Hematopoietic multipotent progenitor cell treated with erythropoietin and hydrocortisone succinate and interleukin-3 and kit ligand, for 17 days (in vitro differentiated cells): ENCODE results near the gene AMBP.

Experiments
- DNase-seq: peaks from one replicate; pipeline ENCODE4 v3.0.0-alpha.2; 2015; ENCODE audit warnings: low spot score

AMBP gene

GRCh38 chr9:114031037-114031630, 47.0 kb downstream of the AMBP start:
- DNase-seq = no peak

GRCh38 chr9:114030364-114030763, 47.7 kb downstream of the AMBP start:
- DNase-seq = no peak

- DNase-seq = no peak
These were observed 48.6 kb downstream of the AMBP start for GRCh38 chr9:114029311-114030170.

DNA sequence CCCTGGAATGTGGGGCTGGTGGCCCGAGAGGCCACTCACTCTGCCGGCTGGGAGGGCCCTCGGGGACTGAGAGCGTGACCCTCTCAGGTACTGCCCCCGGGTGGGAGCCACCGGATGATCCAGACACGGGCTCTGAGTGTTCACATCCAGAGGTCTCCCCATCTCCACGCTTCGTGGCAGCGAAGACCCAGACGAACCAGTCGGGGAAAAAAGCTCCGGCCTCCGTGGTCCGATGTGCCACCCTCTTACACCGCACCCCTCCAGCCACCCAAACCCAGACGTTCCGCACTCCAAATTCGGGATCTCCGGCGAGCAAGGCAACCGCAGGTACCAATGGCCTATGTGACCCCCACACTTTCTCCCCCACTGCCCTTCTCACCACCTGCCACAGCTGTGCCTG, 49.5 kb downstream of the AMBP start:
- no peak for DNase-seq

DNA sequence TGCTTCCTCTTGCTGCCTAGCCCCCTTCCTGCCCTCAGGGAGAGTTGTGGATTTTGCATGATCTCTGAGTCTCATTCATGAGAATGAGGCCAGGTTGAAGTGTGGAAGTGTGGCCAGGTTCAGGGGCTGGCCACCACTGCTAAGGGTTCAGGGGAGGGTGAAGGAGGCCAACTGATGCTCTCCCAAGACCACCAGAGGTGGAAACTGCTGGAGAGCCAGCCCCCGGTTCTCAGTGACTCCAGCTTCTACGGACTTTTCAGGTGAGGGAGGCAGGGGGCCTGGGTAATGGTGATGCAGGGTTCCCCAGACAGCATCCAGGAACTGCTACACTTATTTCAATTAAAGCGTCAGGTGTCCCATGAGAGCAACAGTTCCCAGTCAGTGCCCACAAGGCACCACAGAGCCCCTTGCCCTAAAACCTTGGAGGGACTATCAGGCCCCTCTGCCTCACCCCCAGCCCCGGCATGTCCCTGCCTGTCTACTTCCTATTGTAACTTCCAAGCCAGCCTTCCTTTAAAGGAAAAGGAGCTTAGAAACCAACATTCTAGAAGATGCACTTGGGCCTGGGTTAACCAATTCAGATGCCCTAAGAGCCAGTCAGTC, 50.1 kb downstream of the AMBP start:
- no peak for DNase-seq

DNA sequence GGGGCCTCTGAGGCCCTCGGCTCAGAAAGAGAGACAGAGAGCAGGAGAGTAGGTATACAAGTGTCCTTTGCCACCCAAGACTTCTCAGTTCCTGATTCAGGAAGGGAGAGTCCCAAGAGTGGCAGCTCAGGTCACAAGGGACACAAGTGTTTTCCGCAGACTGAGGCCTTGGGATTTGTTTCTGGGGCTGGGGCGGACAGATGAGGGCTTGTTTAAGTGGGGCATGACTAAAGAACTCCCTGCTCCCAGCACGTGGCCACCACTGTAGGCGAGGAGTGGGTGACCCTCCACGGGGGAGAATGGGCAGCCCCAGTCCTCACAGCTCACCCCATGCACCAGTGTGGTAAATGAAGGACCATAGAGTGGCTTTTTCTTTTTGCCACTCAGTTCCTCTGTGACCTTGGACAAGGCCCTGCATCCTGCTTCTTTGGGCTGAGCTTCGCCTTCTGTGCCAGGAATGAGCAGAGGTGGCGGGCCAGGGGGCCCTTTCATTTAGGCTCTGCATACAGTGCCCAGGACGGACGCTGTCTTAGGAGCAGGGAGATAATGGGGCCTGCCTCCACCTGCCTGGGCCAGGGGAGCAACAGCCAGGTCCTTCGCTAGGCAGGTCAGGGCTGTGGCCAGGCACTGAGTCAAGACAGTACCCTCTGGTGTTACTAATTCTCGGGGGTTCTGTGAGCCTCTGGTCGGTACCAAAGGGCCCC, 50.8 kb downstream of the AMBP start:
- no peak for DNase-seq

DNA sequence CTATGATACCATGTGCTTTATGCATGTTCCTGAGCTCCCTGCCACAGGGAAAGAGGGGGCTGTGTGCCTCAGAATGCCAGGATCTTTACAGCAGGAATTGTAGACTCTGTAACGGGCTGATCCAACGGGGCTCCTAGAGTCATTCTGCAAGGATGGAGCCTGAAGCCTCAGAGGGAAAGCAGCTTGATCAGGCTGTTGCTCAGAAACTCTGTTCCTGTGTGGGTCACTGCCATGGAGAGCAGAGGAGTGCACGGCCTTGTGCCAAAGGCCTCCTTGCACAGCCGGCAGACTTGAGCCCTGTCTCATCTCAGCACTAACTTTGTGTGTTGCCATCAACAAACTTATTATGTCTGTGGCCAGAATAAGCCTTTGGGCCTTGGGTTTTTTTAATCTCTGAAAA, 51.8 kb downstream of the AMBP start:
- DNase-seq = no peak

GRCh38 chr9:114025760-114026159, 52.3 kb downstream of the AMBP start:
- DNase-seq = no peak

DNA sequence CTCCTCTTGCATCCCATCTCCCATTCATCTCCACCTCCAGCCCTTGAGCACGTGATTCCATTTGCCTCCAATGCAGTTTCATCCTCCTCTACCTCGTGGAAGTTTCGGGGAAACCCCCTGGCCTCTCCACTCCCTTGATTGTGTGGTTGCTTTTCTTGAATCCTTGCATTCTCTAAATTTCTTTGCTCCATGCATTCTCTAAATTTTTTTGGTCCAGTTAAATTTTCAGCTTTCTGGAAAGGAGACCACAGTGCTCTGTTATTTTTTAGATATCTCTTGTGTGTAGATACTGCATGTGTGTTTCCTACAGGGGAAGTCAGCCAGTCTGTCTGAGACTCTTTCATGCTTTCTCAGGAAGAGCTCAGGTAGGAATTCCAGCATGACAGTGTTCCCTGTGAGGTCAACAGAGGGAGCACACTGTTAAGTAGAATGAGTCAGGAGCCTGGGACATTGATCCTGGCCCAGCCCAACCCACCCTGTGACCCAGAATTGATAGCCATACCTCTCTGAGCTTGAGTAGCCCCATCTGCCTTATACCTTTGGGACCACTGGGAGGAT, 52.8 kb downstream of the AMBP start:
- DNase-seq = no peak

- no peak for DNase-seq
These were observed 54.1 kb downstream of the AMBP start for GRCh38 chr9:114023961-114024360.

DNA sequence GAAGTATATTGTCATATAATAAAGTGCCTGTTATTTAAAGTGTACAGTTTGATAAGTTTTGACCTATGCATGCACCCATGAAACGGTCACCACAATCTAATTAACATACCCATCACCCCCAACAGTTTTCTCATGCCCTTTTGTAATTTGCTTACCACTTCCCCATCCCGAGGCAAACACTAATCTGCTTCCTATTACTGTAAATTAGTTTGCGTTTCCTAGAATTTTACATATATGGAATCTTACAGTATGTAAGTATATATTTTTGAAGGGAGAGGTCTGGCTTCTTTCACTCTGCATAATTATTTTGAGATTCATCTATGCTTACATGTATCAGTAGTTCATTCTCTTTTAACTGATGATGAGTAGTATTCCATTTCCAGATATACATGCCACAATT, 56.5 kb downstream of the AMBP start:
- no peak for DNase-seq

DNA sequence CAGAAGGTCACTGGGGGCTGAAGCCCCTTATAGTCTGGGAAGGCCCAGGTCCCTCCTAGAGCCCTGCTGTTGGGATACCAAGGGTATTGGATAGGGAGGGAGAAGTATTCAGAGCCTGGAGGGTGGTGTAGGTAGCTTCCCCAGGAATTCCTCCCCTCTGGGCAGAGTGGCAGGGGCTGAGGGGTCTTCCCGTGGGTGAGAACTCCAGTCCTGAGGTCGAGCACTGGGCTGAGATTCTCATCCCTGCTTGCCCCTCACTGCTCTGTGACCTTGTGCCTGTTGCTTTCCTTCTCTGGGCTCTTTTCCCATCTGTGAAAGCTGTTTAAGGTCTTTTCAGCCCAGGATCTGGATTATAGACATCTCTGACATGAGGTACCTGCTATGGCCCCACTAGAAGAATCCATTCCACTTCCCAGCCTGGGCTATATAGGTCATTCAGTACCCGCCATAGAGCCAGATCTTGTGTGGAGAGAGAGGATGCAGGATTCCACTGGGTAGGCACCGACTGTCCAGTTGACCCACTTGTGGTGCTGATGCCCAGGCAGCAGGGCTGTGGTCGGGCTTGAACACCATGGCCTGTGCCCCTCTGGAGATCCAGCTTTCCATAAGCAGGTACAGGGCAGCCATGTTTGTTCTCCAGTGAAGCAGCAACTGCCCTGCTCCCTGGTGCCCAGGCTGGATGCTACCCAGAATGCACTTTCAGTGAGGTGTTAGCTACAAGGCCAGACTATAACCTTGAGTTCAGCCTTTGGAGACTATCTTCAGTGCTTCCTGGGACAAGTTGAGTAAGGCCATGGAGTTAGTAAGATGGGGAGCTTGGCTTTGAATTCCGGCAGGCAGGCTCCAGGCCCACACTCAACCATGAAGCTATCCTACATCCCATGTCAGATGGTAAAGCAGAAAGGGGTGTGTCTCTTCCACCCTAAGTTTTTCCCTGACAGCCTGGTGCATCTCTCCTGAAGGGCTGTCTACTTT, 60.1 kb downstream of the AMBP start:
- no peak for DNase-seq

GRCh38 chr9:114016629-114017423, 61.3 kb downstream of the AMBP start:
- no peak for DNase-seq

DNA sequence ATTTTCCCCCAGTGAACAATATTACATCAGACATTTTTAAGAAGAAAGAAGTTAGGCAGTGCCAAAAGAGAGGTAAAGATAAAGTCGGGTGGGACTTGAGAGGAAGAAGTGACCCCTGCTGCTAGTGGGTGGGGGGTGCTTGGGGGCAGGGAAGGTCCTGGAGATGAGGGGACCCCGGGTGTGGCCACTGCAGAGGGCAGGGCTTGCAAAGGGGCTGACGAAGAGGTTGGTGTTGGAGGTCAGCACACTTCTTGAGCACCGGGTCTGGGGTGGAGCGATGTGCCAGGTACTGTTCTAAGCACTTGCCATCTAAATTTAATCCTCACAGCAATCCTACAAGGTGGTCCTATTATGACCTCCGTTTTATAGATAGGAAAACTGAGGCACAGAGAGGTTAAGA, 62.0 kb downstream of the AMBP start:
- DNase-seq = no peak

- DNase-seq = no peak
These were observed 62.5 kb downstream of the AMBP start for GRCh38 chr9:114015607-114016006.

GRCh38 chr9:114014044-114014443, 64.1 kb downstream of the AMBP start:
- DNase-seq = no peak

- DNase-seq = no peak
These were observed 66.0 kb downstream of the AMBP start for GRCh38 chr9:114012126-114012525.

DNA sequence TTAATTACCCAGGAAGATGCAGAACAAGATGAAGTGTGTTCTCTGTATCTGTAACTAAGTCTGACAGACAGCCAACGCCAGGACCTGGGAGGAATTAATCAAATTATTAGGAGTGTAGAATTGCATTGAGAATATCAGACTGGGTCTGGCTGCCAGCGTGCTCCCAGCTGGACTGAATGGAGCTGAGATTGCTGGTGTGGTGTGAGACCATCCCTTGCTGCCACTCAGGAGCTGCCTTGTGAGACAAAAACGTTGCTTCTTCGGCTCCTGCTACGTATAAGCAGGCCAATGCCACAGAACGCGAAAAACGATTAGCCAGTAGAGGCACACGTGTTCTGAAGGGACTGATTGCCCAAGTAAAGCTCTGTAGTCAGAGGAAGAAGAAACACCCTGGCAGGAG, 66.8 kb downstream of the AMBP start:
- DNase-seq = no peak
